Measurements from ENCODE around the gene MYCT1. TPM values are rescaled to one million over a fixed set of nuclear protein-coding genes. Genes with fewer than 3 reads are reported as not detected.
A peak's percentile ranks its signal among the peaks of the same experiment; 100 is the strongest.

MYCT1 gene
- total RNA-seq, 1 experiment from 2014 or later: 1.5 TPM

GRCh38 chr6:152698692-152699091 lies 995 bp downstream of the MYCT1 start:
- ATAC-seq (no peak), DNase-seq (ENCODE audit: low spot score) (no peak)
- ChIA-PET CTCF (no interaction called here), POLR2A (no interaction called here)
- Mint-ChIP-seq H3K9me3 (no peaks in the 10 kb centered on the region), H3K27me3 (ENCODE audit: low read depth) (no peaks in the 10 kb centered on the region), H3K36me3 (no peaks in the 10 kb centered on the region), H3K27ac (no peak overlapping the region), H3K4me1 (peaks cover 19% of the 10 kb centered on the region), H3K4me3 (no peak overlapping the region)
- no peak for TF ChIP-seq ZNF281 (CRISPR knock-in tag; IDR thresholded peaks at IDR 0.05)
- TF ChIP-seq PRRX2 (CRISPR knock-in tag; IDR thresholded peaks at IDR 0.05): no peak
- no peak for TF ChIP-seq NR3C1 (CRISPR knock-in tag; conservative IDR thresholded peaks at IDR 0.05; ENCODE audit: low read depth)
- no peak for TF ChIP-seq AFF4 (CRISPR knock-in tag; IDR thresholded peaks at IDR 0.05; ENCODE audit: borderline replicate concordance)
- no peak for TF ChIP-seq ATF6 (CRISPR knock-in tag; IDR thresholded peaks at IDR 0.05)

- CTCF ChIA-PET: interaction anchor here (1.1 to 1.5 kb wide), 3 partner anchors 27 to 214 kb away, joined by 3 to 6 read pairs (median 4); no protein-coding TSS in a partner anchor
- Mint-ChIP-seq H3K27me3 (ENCODE audit: low read depth) (no peaks in the 10 kb centered on the region), H3K4me1 (peaks cover 16% of the 10 kb centered on the region), H3K36me3 (no peaks in the 10 kb centered on the region), H3K9me3 (no peaks in the 10 kb centered on the region), H3K27ac (peak overlapping the region; percentile 33; the same call in 1 of the 2 replicates), H3K4me3 (no peak overlapping the region)
- TF ChIP-seq ZNF121 (CRISPR knock-in tag; IDR thresholded peaks at IDR 0.05): no peak
- TF ChIP-seq PRDM15 (CRISPR knock-in tag; IDR thresholded peaks at IDR 0.05): no peak
- POLR2A ChIA-PET: no interaction called here
- ATAC-seq (no peak), DNase-seq (ENCODE audit: low spot score) (no peak)
Measured at GRCh38 chr6:152700427-152700826, 2.7 kb downstream of the MYCT1 start.

- no peak overlapping the region for H3K4me3 Mint-ChIP-seq
- TF ChIP-seq GABPB1 (CRISPR knock-in tag; IDR thresholded peaks at IDR 0.05): no peak
- TF ChIP-seq ZNF416 (CRISPR knock-in tag; IDR thresholded peaks at IDR 0.05): no peak
- TF ChIP-seq TP53 (CRISPR knock-in tag; IDR thresholded peaks at IDR 0.05): no peak
- H3K27me3 Mint-ChIP-seq (ENCODE audit: low read depth): no peaks in the 10 kb centered on the region
- no peaks in the 10 kb centered on the region for H3K36me3 Mint-ChIP-seq
- no peak overlapping the region; the same call in 1 of the 2 replicates for H3K27ac Mint-ChIP-seq
- ChIA-PET POLR2A (no interaction called here), CTCF (interaction anchor here (0.8 to 1.5 kb wide), 8 partner anchors 12 to 247 kb away, joined by 3 to 12 read pairs (median 4); no protein-coding TSS in a partner anchor)
- no peak for DNase-seq (ENCODE audit: low spot score)
- H3K9me3 Mint-ChIP-seq: no peaks in the 10 kb centered on the region
- H3K4me1 Mint-ChIP-seq: peaks cover 13% of the 10 kb centered on the region
- peak; percentile 94 for ATAC-seq
Measured at GRCh38 chr6:152701081-152701862, 3.6 kb downstream of the MYCT1 start.

All from WTC11 (cell line).